Measurements from ENCODE around the gene MAP2K2.

The MAP2K2 gene

DNA sequence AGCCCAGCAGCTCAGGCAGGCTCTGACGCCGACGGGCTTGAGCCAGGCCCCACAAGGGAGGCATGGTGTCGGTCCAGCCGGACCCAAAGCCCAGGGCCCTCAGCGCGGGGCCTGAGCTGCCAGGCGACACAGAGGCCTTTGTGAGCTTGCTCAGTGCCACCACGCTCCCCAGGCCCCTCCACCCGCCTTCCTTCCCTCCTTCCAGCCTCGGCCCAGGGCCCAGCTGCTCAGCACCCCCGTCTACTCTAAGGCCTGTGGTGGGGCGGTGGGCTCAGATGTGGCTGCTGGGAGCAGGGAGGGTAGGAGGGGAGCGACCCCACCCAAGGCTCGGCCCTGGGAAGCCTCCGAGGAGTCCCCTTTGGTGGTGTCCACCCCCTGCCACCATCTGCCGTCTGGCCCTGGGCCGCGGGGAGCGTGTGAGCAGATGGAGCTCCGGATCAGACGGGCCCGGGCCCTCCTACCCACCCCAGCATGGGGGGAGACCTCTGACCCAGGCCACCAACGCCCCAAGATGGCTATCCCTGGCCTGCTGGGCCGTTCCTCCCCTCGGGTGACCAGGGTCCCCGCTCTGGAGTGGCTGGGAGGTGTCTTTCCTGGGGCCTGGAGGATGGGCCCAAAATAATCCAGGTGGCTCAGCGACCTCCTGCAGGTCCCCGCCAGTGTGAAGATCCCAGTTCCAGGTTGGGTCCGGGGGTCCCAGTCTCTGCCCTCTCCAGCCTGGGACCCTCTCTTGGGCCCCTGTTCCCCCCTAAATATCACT, 65.0 kb downstream of the MAP2K2 start:
- H3K27ac ChIP-seq = peak overlapping the region; percentile 98
- no peak for DNase-seq (ENCODE audit: low spot score)
- TF ChIP-seq, protein P1, sequence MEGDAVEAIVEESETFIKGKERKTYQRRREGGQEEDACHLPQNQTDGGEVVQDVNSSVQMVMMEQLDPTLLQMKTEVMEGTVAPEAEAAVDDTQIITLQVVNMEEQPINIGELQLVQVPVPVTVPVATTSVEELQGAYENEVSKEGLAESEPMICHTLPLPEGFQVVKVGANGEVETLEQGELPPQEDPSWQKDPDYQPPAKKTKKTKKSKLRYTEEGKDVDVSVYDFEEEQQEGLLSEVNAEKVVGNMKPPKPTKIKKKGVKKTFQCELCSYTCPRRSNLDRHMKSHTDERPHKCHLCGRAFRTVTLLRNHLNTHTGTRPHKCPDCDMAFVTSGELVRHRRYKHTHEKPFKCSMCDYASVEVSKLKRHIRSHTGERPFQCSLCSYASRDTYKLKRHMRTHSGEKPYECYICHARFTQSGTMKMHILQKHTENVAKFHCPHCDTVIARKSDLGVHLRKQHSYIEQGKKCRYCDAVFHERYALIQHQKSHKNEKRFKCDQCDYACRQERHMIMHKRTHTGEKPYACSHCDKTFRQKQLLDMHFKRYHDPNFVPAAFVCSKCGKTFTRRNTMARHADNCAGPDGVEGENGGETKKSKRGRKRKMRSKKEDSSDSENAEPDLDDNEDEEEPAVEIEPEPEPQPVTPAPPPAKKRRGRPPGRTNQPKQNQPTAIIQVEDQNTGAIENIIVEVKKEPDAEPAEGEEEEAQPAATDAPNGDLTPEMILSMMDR (conservative IDR thresholded peaks at IDR 0.05; ENCODE audit: low read depth) = no peak
- POLR2A ChIA-PET (ENCODE audit: low non-redundant PET) = interaction anchor here (0.5 kb wide), 1 partner anchor 620 kb away, joined by 3 read pairs; no protein-coding TSS in a partner anchor
- CTCF ChIA-PET = interaction anchor here (0.6 kb wide), 2 partner anchors 52 to 71 kb away, joined by 3 read pairs; partner anchors contain the start of gene PIAS4

DNA sequence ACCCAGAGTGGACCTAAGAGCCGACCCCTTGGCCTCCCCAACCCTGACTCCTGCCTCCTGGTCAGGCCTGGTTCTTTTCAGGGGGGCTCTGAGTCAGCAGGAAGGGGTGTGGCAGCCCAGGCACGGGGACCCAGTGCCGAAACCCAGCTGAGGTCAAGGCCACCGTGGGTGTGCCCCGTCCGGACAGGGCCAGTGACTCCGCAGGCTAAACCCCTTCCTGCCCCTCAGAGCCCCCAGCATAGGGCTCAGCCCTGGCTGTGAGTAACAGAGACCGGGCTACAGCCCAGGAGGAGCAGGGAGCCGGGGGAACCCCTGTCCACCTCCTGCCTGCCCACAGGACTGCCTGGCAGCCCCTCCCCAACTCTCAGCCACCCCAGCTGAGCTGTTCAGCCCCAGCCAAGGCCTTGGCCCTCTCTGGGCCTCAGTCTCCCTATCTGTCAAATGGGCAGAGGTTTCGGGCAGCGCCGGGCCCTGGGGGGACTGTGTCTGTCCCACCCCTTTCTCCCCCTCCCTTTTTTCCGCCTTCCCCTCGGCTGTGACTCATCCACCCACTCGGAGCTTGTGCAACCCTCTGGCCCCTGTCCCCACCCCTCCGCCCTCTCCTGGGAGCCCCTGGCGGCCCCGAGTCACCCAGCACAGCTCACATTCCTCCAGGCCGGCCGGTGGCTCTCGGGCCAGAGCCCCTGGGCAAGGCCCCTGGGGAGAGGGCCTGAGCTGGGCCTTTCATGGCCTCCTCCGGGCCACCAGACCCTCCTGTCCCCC, 65.8 kb downstream of the MAP2K2 start:
- ChIA-PET POLR2A (ENCODE audit: low non-redundant PET) (interaction anchor here (0.5 to 0.6 kb wide), 3 partner anchors 296 to 619 kb away, joined by 3 to 4 read pairs (median 3); partner anchors contain the start of gene MRPL54), CTCF (interaction anchor here (0.6 kb wide), 1 partner anchor 51 kb away, joined by 3 read pairs; the partner anchor contains the start of gene PIAS4)
- DNase-seq (ENCODE audit: low spot score) = peak; percentile 90
- TF ChIP-seq, protein P1 (conservative IDR thresholded peaks at IDR 0.05; ENCODE audit: low read depth) = no peak; the same call in 1 of the 2 replicates
- peak overlapping the region; percentile 98 for H3K27ac ChIP-seq

DNA sequence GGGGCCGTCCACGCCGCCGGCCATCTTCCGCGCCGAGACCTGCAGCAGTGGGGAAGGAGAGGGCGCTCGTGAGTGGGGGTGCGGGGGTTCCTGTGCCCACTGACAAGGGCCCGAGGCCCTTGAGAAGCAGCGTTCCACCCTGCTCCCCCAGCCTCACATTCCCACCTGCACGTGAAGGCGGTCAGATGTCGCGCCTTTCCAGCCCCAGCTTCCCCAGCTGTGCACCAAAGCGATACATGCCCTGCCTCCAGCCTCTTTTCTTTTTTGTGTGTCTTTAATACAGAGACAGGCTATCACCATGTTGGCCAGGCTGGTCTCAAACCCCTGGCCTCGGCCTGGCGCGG, 68.7 kb downstream of the MAP2K2 start:
- ChIA-PET POLR2A (ENCODE audit: low non-redundant PET) (no interaction called here), CTCF (no interaction called here)
- peak overlapping the region; percentile 98 for H3K27ac ChIP-seq
- TF ChIP-seq, protein P1 (conservative IDR thresholded peaks at IDR 0.05; ENCODE audit: low read depth) = no peak
- DNase-seq (ENCODE audit: low spot score) = no peak

DNA sequence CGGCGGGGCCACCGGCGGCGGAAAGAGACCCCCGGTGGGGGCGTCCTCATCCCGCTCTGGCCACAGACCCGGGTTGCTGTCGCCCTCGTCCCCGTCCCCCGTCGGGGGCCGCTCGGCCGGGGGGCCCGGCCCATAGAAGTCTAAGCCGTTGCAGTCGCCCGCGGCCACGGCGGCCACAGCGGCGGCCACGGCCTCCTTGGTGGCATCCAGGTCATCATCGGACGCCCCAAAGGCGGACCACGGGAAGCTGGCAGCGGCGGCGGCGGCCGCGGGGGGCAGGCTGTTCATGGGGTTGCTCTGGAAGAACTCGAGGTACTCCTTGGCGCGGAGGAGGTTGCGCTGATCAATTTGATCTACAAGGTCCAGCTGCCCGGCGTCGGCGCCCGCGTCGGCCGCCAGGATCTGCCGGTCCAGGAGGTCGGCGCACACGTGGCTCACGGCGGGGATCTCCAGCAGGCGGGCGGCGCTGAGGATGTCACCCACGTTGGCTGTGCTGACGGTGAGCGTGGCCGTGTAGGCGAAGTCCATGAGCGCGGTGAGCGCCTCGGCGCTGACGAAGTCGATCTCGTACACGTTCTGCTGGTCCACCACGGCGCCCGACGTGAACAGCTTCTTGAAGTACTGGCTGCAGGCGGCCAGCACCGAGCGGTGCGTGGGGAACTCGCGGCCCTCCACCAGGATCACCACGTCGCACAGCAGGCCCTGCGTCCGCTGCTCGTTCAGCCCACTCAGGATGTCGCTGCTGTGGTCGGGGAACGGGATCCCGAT, 69.3 kb downstream of the MAP2K2 start:
- no peak for DNase-seq (ENCODE audit: low spot score)
- TF ChIP-seq, protein P1 (conservative IDR thresholded peaks at IDR 0.05; ENCODE audit: low read depth) = no peak
- ChIA-PET POLR2A (ENCODE audit: low non-redundant PET) (no interaction called here), CTCF (no interaction called here)
- H3K27ac ChIP-seq = peak overlapping the region; percentile 98

DNA sequence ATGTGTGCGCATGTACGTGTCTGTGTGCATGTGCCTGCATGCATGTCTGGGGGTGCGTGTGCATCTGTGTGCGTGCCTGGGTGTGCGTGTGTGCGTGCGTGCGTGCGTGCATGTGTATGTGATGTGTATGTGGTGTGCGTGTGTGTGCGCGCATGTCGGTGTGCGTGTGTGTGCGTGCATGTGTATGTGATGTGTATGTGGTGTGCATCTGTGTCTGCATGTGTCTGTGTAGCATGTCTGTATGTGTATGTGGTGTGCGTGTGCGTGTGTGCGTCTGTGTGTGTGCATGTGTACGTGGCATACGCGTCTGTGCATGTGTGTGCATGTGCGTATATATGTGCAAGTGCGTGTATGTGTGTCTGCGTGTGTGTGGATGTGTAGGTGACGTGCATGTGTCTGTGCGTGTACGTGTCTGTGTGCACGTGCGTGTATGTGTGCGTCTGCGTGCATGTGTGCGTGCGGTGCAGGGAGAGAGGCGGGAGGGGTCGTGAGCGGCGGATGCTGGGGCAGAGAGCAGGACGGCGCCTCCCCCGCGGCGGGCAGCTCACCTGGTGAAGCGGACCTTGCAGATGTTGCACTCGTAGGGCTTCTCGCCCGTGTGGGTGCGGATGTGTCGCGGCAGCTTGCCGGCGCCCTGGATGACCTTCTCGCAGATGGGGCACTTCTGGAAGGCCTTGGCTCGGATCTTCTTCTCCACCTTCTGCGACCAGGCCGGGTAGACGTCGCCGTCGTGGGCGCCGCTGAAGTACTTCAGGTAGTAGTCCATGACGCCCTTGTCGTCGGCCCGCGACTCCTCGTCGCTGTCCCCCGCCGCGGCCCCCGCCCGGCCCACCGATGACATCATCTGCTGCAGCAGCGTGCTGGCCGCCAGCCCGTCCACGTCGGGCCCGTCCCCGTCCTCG, 70.2 kb downstream of the MAP2K2 start:
- ChIA-PET POLR2A (ENCODE audit: low non-redundant PET) (no interaction called here), CTCF (no interaction called here)
- DNase-seq (ENCODE audit: low spot score) = no peak
- TF ChIP-seq, protein P1 (conservative IDR thresholded peaks at IDR 0.05; ENCODE audit: low read depth) = no peak
- H3K27ac ChIP-seq = peak overlapping the region; percentile 98

All from RWPE1 (cell line).